OCI-LY1 (cell line): Measurements from ENCODE around the gene EOMES.

ENCODE experiments used
- CTCF ChIP-seq: fragments of 200-600 bp; sonication (generic), shearing (Covaris generic); IDR thresholded peaks from 2 replicates; pipeline ENCODE4 v1.5.1; 2017; ENCODE audit warnings: mild to moderate bottlenecking, antibody characterized with exemption, low read length, moderate library complexity, mixed read lengths
- EZH2 ChIP-seq: fragments of 200-600 bp; sonication (generic), shearing (Covaris generic); IDR thresholded peaks from 2 replicates; pipeline ENCODE4 v1.8.0; 2017; ENCODE audit warnings: borderline replicate concordance, mixed run types, mild to moderate bottlenecking, antibody characterized with exemption, low read length, moderate library complexity, mixed read lengths

- TF ChIP-seq CTCF: no peak
- TF ChIP-seq EZH2: no peak
These were observed 51.0 kb downstream of the EOMES start for GRCh38 chr3:27671101-27671500.
